T-helper 17 cell (primary cell): ENCODE data around the gene CCNC. TPM values are rescaled to one million over a fixed set of nuclear protein-coding genes. Genes with fewer than 3 reads are reported as not detected.
A peak's percentile ranks its signal among the peaks of the same experiment; 100 is the strongest.

ENCODE experiments used
- ATAC-seq: fragments of 150-1000 bp; cut with Tn5 transposase; 2 replicates; pipeline ENCODE4 v1.10.0; 2021; ENCODE audit warnings: mild to moderate bottlenecking, moderate library complexity
- DNase-seq, 3 donors: peaks; one replicate each; pipeline versions ENCODE4 v3.0.0 to v3.0.0-alpha.2; 2020 to 2021
- H3K9me3 ChIP-seq: one replicate; pipeline ENCODE4 v1.7.0; 2013; ENCODE audit warnings: low read length, mild to moderate bottlenecking; ENCODE audit not compliant: control insufficient read depth, poor library complexity, severe bottlenecking
- H3K27ac Mint-ChIP-seq: one replicate; pipeline ENCODE4 v1.8.0; 2022; ENCODE audit warnings: mild to moderate bottlenecking, moderate library complexity, mixed read lengths
- H3K27me3 Mint-ChIP-seq: one replicate; pipeline ENCODE4 v1.8.0; 2022; ENCODE audit warnings: mixed read lengths
- H3K36me3 Mint-ChIP-seq: one replicate; pipeline ENCODE4 v1.8.0; 2022; ENCODE audit warnings: low read depth, mixed read lengths
- H3K4me1 Mint-ChIP-seq: one replicate; pipeline ENCODE4 v1.8.0; 2022; ENCODE audit warnings: mild to moderate bottlenecking, mixed read lengths
- H3K4me3 Mint-ChIP-seq: one replicate; pipeline ENCODE4 v1.8.0; 2022; ENCODE audit warnings: mild to moderate bottlenecking, moderate library complexity, mixed read lengths
- total RNA-seq, 4 donors: library from RNA in 2 of 4; stranded (reverse) in 2 of 4; gene quantifications; one replicate each; pipeline ENCODE4 v1.2.3 and lab custom pipeline; 2022 to 2026

Gene CCNC
- total RNA-seq, 2 donors from 2014 or later, result 38.0 to 43.5 TPM

- no peak for ATAC-seq
- Mint-ChIP-seq H3K4me3 (no peak overlapping the region), H3K27ac (peak overlapping the region; percentile 10), H3K27me3 (no peaks in the 10 kb centered on the region), H3K36me3 (peaks cover 9% of the 10 kb centered on the region), H3K4me1 (peaks cover 16% of the 10 kb centered on the region)
- H3K9me3 ChIP-seq, result no peaks in the 10 kb centered on the region
- no peak for DNase-seq
These were observed 19.8 kb downstream of the CCNC start for GRCh38 chr6:99548706-99549105.

GRCh38 chr6:99547526-99547925, 20.9 kb downstream of the CCNC start:
- no peaks in the 10 kb centered on the region for H3K27me3 Mint-ChIP-seq
- H3K36me3 Mint-ChIP-seq, result peaks cover 9% of the 10 kb centered on the region
- H3K9me3 ChIP-seq, result no peaks in the 10 kb centered on the region
- no peak for ATAC-seq
- DNase-seq, result no peak
- peak overlapping the region; percentile 10 for H3K27ac Mint-ChIP-seq
- H3K4me3 Mint-ChIP-seq, result no peak overlapping the region
- H3K4me1 Mint-ChIP-seq, result peaks cover 12% of the 10 kb centered on the region

- H3K4me3 Mint-ChIP-seq, result no peak overlapping the region
- no peak for ATAC-seq
- H3K27ac Mint-ChIP-seq, result peak overlapping the region; percentile 57
- no peaks in the 10 kb centered on the region for H3K9me3 ChIP-seq
- peaks cover 15% of the 10 kb centered on the region for H3K4me1 Mint-ChIP-seq
- no peaks in the 10 kb centered on the region for H3K27me3 Mint-ChIP-seq
- H3K36me3 Mint-ChIP-seq, result peaks cover 9% of the 10 kb centered on the region
- DNase-seq, result no peak
These were observed 23.0 kb downstream of the CCNC start for GRCh38 chr6:99545442-99545841.

GRCh38 chr6:99543968-99544367, 24.5 kb downstream of the CCNC start:
- DNase-seq (no peak), ATAC-seq (no peak)
- no peaks in the 10 kb centered on the region for H3K9me3 ChIP-seq
- no peak overlapping the region for H3K4me3 Mint-ChIP-seq
- H3K4me1 Mint-ChIP-seq, result peaks cover 15% of the 10 kb centered on the region
- H3K36me3 Mint-ChIP-seq, result peaks cover 9% of the 10 kb centered on the region
- H3K27ac Mint-ChIP-seq, result peak overlapping the region; percentile 75
- H3K27me3 Mint-ChIP-seq, result no peaks in the 10 kb centered on the region

- H3K4me1 Mint-ChIP-seq, result peaks cover 4% of the 10 kb centered on the region
- H3K4me3 Mint-ChIP-seq, result no peak overlapping the region
- H3K27me3 Mint-ChIP-seq, result no peaks in the 10 kb centered on the region
- no peaks in the 10 kb centered on the region for H3K36me3 Mint-ChIP-seq
- DNase-seq, result no peak
- no peak overlapping the region for H3K27ac Mint-ChIP-seq
- H3K9me3 ChIP-seq, result no peaks in the 10 kb centered on the region
- no peak for ATAC-seq
These were observed 37.8 kb downstream of the CCNC start for GRCh38 chr6:99530627-99531026.

- no peak for DNase-seq
- no peak for ATAC-seq
- no peaks in the 10 kb centered on the region for H3K9me3 ChIP-seq
- Mint-ChIP-seq H3K4me1 (peaks cover 18% of the 10 kb centered on the region), H3K4me3 (no peak overlapping the region), H3K27ac (no peak overlapping the region), H3K36me3 (no peaks in the 10 kb centered on the region), H3K27me3 (no peaks in the 10 kb centered on the region)
These were observed 45.9 kb downstream of the CCNC start for GRCh38 chr6:99522531-99522930.

- no peaks in the 10 kb centered on the region for H3K9me3 ChIP-seq
- ATAC-seq (peak; percentile 29), DNase-seq (no peak)
- Mint-ChIP-seq H3K27ac (peak overlapping the region; percentile 95), H3K36me3 (no peaks in the 10 kb centered on the region), H3K4me3 (peak overlapping the region; percentile 97), H3K4me1 (peaks cover 18% of the 10 kb centered on the region), H3K27me3 (no peaks in the 10 kb centered on the region)
These were observed 46.8 kb downstream of the CCNC start for GRCh38 chr6:99521633-99522151.

- peak overlapping the region; percentile 97 for H3K4me3 Mint-ChIP-seq
- H3K36me3 Mint-ChIP-seq, result peaks cover under 1% of the 10 kb centered on the region
- no peaks in the 10 kb centered on the region for H3K27me3 Mint-ChIP-seq
- ATAC-seq (peak; percentile 95), DNase-seq (peak; percentile 48 to 64 (median 51))
- H3K27ac Mint-ChIP-seq, result peak overlapping the region; percentile 95
- H3K4me1 Mint-ChIP-seq, result peaks cover 22% of the 10 kb centered on the region
- H3K9me3 ChIP-seq, result no peaks in the 10 kb centered on the region
These were observed 47.4 kb downstream of the CCNC start for GRCh38 chr6:99520855-99521632.

- Mint-ChIP-seq H3K27me3 (no peaks in the 10 kb centered on the region), H3K36me3 (peaks cover 2% of the 10 kb centered on the region), H3K4me3 (no peak overlapping the region), H3K4me1 (peaks cover 23% of the 10 kb centered on the region), H3K27ac (no peak overlapping the region)
- DNase-seq (no peak), ATAC-seq (no peak)
- no peaks in the 10 kb centered on the region for H3K9me3 ChIP-seq
These were observed 49.0 kb downstream of the CCNC start for GRCh38 chr6:99519446-99519845.

GRCh38 chr6:99514089-99514488, 54.4 kb downstream of the CCNC start:
- DNase-seq (no peak), ATAC-seq (no peak)
- peaks cover 21% of the 10 kb centered on the region for H3K4me1 Mint-ChIP-seq
- H3K27me3 Mint-ChIP-seq, result no peaks in the 10 kb centered on the region
- H3K27ac Mint-ChIP-seq, result peak overlapping the region; percentile 88
- H3K4me3 Mint-ChIP-seq, result peak overlapping the region; percentile 94
- H3K9me3 ChIP-seq, result no peaks in the 10 kb centered on the region
- H3K36me3 Mint-ChIP-seq, result peaks cover 2% of the 10 kb centered on the region

- Mint-ChIP-seq H3K27ac (no peak overlapping the region), H3K4me3 (no peak overlapping the region), H3K27me3 (no peaks in the 10 kb centered on the region), H3K4me1 (peaks cover 21% of the 10 kb centered on the region), H3K36me3 (peaks cover 2% of the 10 kb centered on the region)
- no peak for DNase-seq
- no peaks in the 10 kb centered on the region for H3K9me3 ChIP-seq
- ATAC-seq, result no peak
These were observed 56.4 kb downstream of the CCNC start for GRCh38 chr6:99512033-99512432.

- Mint-ChIP-seq H3K27me3 (no peaks in the 10 kb centered on the region), H3K36me3 (peaks cover 3% of the 10 kb centered on the region), H3K27ac (no peak overlapping the region), H3K4me3 (no peak overlapping the region), H3K4me1 (peaks cover 3% of the 10 kb centered on the region)
- no peaks in the 10 kb centered on the region for H3K9me3 ChIP-seq
- no peak for ATAC-seq
- no peak for DNase-seq
These were observed 60.8 kb downstream of the CCNC start for GRCh38 chr6:99507648-99508047.

GRCh38 chr6:99501762-99502161, 66.7 kb downstream of the CCNC start:
- no peaks in the 10 kb centered on the region for H3K27me3 Mint-ChIP-seq
- peaks cover 15% of the 10 kb centered on the region for H3K4me1 Mint-ChIP-seq
- ATAC-seq, result no peak
- no peak overlapping the region for H3K4me3 Mint-ChIP-seq
- no peak overlapping the region for H3K27ac Mint-ChIP-seq
- DNase-seq, result no peak
- H3K9me3 ChIP-seq, result no peaks in the 10 kb centered on the region
- peaks cover 14% of the 10 kb centered on the region for H3K36me3 Mint-ChIP-seq

GRCh38 chr6:99498421-99498820, 70.0 kb downstream of the CCNC start:
- H3K27me3 Mint-ChIP-seq, result no peaks in the 10 kb centered on the region
- H3K4me3 Mint-ChIP-seq, result no peak overlapping the region
- peaks cover 11% of the 10 kb centered on the region for H3K36me3 Mint-ChIP-seq
- H3K4me1 Mint-ChIP-seq, result peaks cover 15% of the 10 kb centered on the region
- ATAC-seq, result no peak
- H3K27ac Mint-ChIP-seq, result peak overlapping the region; percentile 69
- no peak for DNase-seq
- H3K9me3 ChIP-seq, result no peaks in the 10 kb centered on the region
